Measurements from ENCODE around the gene ST6GALNAC3.

DNA sequence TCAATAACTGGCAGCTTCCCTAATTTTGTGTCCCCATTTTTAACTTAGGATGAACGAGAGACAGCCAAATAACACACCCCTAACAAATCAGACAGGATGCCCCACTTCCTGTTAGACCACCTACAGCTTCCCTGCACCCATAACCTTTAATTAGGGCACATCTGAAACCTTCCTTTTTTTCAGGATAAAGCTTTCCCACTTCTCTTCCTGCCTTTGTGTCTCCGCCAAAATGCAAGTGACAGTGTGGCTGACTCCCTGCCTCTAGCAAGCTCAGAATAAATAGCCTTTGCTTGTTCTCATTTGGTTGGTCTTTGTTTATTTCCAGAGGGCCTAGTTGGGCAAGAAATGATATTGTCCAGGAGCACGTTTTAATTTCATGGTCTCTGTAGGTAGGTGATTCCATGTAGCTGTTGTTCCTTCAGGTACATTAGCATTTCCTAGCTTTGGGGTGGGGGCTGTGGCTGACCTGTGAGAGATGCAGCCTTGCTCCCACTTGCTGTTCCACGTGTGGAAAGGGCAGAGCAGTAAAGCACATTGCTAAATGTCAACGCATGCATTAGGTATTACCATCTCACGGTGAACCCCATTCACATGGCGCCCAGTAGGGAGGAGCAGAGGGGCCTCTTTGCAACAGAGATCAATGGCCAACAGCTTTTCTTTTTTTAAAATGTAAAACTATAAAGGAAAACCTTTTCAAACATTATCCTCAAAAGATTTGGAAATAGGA lies 154.9 kb downstream of the ST6GALNAC3 start:
- TF ChIP-seq POLR2A (IDR thresholded peaks at IDR 0.05) (no peak), CTCF (IDR thresholded peaks at IDR 0.05) (no peak), POLR2AphosphoS5 (IDR thresholded peaks at IDR 0.05) (no peak)
